GM10266 (cell line): ENCODE data around the gene MAPK8.
"Not testable (repeated sequence)": the region's sequence is repeated elsewhere in the genome, so short reads cannot be mapped to it uniquely, and the experiment has no call there.

Source experiments
- DNase-seq: peaks from one replicate; pipeline ENCODE4 v3.0.0; 2012; ENCODE audit errors: extremely low spot score
- TF ChIP-seq, protein P1 (sequence below): IDR thresholded peaks from 2 replicates; pipeline ENCODE4 v1.5.1; 2012; ENCODE audit warnings: mild to moderate bottlenecking, low read depth; ENCODE audit not compliant: control insufficient read depth, insufficient read depth; ENCODE audit errors: missing control alignments

MAPK8 gene

DNA sequence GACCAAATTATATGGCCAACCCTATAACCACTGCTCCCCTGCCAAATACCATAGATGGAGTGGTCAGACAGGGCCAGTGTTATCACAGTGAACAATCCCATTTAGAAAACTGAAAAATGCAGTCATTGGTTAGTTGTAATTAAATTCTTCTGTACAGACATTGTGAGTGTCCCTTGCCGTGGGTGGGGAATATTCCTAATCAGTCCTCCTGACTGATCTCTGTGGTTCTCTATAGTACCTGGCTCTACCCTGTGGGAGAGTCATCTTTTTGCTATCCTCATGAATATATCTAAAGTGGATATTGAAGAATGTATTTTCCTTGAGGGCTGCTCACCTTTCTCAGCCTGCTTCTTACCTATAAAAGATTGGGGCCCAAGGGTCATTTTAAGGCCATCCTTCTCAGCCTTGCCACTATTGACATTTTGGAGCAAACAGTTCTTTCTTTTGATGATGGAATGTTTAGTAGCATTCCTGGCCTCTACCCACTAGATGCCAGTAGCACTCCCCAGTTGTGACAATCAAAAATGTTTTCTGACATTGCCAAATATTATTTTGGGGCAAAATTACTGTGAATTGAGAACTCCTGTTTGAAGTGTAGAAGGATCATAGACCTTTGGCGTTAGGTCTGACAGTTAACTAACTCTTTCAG is 110.2 kb downstream of the MAPK8 start:
- no peak for DNase-seq
- TF ChIP-seq, protein P1, sequence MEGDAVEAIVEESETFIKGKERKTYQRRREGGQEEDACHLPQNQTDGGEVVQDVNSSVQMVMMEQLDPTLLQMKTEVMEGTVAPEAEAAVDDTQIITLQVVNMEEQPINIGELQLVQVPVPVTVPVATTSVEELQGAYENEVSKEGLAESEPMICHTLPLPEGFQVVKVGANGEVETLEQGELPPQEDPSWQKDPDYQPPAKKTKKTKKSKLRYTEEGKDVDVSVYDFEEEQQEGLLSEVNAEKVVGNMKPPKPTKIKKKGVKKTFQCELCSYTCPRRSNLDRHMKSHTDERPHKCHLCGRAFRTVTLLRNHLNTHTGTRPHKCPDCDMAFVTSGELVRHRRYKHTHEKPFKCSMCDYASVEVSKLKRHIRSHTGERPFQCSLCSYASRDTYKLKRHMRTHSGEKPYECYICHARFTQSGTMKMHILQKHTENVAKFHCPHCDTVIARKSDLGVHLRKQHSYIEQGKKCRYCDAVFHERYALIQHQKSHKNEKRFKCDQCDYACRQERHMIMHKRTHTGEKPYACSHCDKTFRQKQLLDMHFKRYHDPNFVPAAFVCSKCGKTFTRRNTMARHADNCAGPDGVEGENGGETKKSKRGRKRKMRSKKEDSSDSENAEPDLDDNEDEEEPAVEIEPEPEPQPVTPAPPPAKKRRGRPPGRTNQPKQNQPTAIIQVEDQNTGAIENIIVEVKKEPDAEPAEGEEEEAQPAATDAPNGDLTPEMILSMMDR = no peak

DNA sequence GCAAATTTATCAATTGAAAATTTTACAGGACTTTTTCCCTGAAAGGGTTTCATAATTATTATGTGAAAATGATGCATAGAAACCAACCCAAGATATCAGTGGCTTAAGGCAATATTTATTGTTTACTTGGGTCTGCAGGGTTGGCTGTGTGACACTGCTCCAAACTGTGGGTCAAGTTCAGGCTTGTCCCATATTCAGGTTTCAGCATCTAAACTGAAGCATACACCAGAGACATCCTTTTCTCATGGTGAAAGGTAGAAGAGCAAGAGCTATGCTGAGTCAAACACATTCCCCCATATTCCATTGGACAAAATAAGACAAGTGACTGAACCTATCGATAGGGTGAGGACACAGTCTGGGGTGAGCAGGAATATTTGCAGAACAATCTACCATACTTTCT is 110.9 kb downstream of the MAPK8 start:
- TF ChIP-seq, protein P1 = no peak
- DNase-seq = no peak

DNA sequence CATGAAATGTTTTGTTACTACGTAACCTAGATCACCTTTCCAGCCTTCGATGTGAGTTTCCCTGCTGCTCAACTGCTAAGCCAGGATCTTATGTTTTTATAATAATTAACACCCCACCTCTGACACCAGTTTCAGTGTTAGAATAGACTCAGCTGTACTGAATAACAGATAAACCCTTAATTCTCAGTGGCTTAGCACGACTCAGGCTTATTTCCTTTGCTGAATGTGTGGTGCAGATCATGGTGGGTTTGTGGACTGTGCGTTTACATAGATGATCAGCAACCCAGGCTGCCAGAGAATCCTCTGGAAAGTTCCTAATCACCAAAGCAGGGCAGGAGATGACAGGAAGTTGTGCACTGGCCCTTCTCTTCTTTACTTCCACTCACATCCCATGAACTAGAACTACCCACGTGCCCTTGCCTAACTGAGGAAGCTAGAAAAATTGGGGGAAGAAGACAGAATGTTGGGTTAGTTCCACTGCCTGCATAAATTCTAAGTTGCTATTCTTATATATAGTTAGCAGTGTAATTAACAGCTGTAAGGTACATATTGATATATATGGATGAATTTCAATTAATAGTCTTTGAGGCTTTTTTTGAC is 111.8 kb downstream of the MAPK8 start:
- TF ChIP-seq, protein P1 = no peak
- DNase-seq = no peak

DNA sequence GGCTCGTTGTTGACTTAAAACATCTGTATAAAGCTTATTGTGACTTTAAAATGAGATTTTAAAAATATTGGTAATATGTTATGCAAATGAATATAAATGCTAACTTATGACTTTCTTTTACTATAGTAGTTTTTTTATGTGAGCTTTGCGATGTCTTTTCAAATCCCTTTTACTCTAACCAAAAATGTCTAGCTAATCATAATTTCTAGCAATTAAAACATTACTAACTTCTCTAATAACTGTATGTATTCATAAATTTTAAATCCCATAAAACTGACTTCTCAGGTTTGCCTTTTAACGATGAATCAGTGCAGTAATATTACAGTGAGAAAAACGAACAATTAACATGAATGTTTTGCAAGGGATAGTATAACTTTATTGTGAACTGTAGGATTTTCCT is 113.2 kb downstream of the MAPK8 start:
- DNase-seq = no peak

DNA sequence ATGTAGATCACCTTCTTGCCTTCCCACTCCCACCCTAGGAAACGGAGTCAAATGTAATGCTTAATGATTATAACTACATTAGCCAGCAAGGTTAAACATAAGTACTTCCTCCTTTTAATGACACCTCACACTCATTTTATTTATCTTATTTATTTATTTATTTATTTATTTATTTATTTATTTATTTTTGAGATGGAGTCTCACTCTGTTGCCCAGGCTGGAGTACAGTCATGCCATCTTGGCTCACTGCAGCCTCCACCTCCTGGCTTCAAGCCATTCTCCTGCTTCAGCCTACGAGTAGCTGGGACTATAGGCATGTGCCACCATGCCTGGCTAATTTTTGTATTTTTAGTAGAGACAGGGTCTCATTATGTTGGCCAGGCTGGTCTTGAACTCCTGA is 115.4 kb downstream of the MAPK8 start:
- not testable (repeated sequence) for DNase-seq

More for the DNA sequence above, 113.2 kb downstream of the MAPK8 start:
- TF ChIP-seq, protein P1 = no peak

DNA sequence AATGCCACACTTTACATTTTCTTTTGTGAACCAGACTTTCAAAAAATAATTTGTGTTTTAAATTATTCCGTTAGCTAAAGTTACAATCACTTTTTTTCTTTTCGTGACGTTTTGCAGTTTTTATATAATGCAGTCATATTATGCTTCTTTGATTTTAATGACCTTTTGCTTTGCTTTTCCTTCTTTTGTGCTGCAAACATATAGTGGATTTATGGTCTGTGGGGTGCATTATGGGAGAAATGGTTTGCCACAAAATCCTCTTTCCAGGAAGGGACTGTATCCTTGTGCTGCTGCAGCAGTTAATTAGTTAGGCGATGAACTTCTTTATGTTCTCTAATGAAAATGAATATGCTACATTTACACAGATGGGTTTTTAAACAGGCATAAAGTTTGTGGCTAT is 117.4 kb downstream of the MAPK8 start:
- DNase-seq = no peak
- TF ChIP-seq, protein P1 = no peak

DNA sequence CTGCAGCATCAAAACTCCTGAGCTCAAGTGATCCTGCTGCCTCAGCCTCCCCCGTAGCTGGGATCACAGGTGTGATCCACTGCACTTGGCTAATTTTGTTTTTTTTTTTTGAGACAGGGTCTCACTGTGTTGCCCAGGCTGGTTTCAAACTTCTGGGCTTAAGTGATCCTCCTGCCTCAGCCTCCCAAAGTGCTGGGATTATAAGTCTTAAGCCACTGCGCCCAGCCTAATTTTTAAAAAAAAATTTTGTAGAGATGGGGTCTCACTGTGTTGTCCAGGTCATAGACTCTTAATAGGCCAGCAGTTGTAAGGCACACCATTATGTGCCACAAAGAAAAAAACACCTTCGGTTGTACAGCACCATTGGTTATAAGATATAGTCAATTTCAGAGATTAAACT is 122.4 kb downstream of the MAPK8 start:
- TF ChIP-seq, protein P1 = no peak
- no peak for DNase-seq
